ENCODE data around the gene MECP2.
"Not testable (repeated sequence)": the region's sequence is repeated elsewhere in the genome, so short reads cannot be mapped to it uniquely, and the experiment has no call there.

The MECP2 gene

GRCh38 chrX:153984351-153985178 lies 113.0 kb downstream of the MECP2 start:
- DNase-seq: peak; percentile 59

DNA sequence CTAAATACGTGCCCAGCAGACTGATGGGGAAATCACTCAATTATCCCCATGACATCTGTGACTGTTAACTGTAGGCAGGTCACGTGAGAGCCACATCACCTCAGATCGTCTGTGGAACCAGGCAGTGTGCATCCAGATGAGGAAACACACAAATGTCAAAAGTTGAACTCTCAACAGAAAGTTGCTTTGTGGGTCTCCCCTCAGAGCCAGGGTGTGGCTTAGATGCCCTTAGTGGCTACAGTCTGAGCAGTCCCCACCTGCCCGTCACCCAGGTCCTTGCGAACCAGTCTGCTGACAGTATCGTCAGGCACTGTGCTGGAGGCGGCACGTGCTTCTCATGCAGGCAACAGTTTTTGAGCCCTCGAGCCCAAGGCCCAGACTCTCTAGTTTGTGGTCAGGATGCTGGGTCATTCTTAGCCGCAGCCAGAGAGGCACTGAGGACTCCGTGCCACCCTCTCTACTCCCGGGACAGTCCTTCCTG lies 114.2 kb downstream of the MECP2 start:
- DNase-seq: no peak

- DNase-seq: peak; percentile 60
Observed at GRCh38 chrX:153981771-153982533, 115.6 kb downstream of the MECP2 start.

GRCh38 chrX:153981231-153981630 lies 116.3 kb downstream of the MECP2 start:
- DNase-seq: no peak

- DNase-seq: not testable (repeated sequence)
Observed at GRCh38 chrX:153980394-153980793, 117.1 kb downstream of the MECP2 start.

GRCh38 chrX:153974726-153975286 lies 122.7 kb downstream of the MECP2 start:
- DNase-seq: no peak

DNA sequence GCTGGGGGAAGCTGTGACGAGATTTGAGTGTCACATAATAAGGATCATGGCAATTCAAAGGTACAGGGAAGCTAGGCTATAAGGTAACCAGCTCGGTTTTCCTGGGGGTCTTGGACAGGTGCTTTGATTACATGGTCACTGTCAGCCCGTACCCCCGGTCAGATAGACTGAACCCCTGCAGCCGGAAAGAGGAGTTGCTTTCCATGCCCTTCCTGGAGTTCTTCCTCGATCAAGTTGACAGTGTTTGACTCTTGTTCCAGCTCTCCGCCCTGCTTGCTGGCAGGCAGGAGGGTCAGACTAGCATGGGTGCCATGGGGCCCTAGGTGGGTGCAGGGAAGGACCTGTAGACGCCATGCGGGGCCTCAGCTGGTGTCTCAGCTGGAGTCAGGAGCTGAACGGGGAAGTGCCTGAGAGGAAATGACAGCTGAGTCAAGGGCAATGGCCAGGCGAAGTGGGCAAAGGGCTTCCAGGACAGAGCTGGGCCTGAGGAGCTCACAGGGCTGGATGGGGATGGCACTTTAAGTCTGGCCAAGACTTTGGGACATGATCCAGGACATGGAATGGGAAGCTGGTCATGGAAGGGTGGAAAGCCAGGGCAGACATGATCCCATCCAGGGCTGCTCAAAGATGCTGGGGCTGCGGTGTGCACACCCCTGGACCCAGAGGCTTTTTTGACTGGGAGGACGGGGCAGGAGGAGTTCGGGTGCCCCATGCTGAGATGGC lies 123.4 kb downstream of the MECP2 start:
- DNase-seq: no peak

DNA sequence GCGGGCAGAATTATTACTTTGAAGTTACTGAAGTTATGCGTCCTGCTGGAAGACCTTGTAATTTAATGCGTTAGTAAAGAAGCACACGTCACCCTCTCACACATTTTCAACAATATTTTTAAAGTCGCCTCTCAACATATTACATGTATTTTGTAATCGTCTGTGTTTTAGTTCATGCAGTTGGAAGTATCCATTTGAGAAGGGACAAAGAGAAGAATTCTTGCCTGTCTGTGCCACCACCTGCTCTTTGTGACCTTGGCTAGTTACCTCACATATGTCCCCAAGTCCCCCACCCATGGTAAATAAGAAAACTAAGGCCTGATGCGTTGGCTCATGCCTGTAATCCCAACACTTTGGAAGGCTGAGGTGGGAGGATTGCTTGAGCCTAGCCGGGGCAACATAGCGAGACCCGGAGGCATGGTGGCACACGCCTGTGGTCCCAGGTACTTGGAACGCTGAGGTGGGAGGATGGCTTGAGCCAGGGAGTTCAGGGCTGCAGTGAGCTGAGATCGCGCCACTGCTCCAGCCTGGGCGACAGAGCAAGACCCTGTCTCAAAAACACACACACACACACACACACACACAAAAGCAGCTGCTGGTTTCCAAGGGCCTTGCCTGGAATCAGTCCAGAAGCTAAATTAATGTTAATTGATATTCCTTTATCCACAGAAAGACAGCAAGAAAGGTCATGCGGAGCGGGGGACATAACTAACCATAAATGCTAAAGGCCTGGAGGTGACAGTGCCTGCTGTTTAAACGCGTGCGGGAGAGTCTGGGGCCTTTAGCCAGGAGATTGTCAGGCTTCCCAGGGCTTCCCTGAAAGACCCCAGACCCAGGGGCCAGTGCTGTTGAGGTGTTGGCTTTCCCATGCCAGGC lies 124.2 kb downstream of the MECP2 start:
- DNase-seq: no peak

DNA sequence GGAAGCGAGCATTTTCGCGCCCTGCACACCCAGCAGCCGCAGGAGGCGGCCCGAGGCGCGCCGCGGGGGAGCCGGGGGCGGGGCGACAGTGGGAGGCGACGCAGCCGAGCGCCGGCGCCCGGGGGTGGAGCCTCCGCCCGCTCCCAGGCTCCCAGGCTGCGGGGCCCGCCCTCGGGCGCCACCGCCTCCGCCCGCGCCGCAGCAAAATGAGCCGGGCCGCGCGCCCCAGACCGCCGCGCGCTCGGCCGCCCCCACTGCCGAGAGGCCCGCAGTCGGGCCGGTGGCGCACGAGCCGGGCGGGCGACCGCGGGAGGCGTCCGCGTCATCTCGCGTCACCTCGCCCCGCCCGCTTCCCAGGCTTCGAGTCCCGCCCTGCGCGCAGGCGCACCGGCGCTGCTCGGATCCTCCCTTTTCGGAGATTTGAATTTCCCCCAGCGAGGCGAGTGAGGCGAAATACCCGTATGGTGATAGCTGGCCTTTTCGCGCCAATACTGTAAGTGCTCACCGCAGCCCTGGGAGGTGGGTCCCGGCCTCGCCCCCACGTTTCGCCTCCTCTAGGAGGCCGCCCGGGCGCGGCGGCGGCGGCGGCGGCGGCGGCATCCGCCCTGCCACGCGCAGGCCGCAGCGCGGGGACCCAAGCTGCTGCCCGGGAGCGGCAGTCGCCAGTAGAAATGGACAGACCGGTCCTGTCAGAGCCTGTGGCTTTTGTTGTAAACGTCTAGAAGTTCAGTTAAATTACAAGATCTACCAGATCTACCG lies 125.0 kb downstream of the MECP2 start, which contains the start of gene TMEM187:
TMEM187 (plus strand) TSS at position 387 of the 759 bp plus-strand sequence. CDS start 9,309 bp downstream, outside the sequence.
- peak; percentile 88 for DNase-seq

All from stimulated activated CD4-positive, alpha-beta T cell treated with anti-CD3 and anti-CD28 coated beads, Interleukin-4, amount 100 ng/mL, for 24 hours (primary cell).